Lower leg skin (tissue), 3 donors: Measurements from ENCODE around the gene CELA3A.
"Not testable (repeated sequence)": the region's sequence is repeated elsewhere in the genome, so short reads cannot be mapped to it uniquely, and the experiment has no call there.

ENCODE experiments used
- POLR2A ChIP-seq, 2 donors: fragments of 450-650 bp; IDR thresholded peaks; one replicate each; pipeline ENCODE4 v1.6.1; 2016 to 2017; ENCODE audit warnings: antibody characterized with exemption in 2 of 2, mild to moderate bottlenecking in 1 of 2, moderate library complexity in 1 of 2
- TF ChIP-seq, protein P1 (sequence below), 3 donors: fragments of 450-650 bp; IDR thresholded peaks; one replicate each; pipeline ENCODE4 v1.5.1; 2016; ENCODE audit warnings: antibody characterized with exemption in 3 of 3, mild to moderate bottlenecking in 3 of 3, moderate library complexity in 2 of 3

- TF ChIP-seq POLR2A (IDR thresholded peaks at IDR 0.05), result not testable (repeated sequence)
- TF ChIP-seq, protein P1, sequence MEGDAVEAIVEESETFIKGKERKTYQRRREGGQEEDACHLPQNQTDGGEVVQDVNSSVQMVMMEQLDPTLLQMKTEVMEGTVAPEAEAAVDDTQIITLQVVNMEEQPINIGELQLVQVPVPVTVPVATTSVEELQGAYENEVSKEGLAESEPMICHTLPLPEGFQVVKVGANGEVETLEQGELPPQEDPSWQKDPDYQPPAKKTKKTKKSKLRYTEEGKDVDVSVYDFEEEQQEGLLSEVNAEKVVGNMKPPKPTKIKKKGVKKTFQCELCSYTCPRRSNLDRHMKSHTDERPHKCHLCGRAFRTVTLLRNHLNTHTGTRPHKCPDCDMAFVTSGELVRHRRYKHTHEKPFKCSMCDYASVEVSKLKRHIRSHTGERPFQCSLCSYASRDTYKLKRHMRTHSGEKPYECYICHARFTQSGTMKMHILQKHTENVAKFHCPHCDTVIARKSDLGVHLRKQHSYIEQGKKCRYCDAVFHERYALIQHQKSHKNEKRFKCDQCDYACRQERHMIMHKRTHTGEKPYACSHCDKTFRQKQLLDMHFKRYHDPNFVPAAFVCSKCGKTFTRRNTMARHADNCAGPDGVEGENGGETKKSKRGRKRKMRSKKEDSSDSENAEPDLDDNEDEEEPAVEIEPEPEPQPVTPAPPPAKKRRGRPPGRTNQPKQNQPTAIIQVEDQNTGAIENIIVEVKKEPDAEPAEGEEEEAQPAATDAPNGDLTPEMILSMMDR (IDR thresholded peaks at IDR 0.05), result not testable (repeated sequence)
Observed at GRCh38 chr1:21983539-21983938, 17.9 kb upstream of the CELA3A start.
